Measurements from ENCODE around the gene LRG1. TPM values are rescaled to one million over a fixed set of nuclear protein-coding genes. Genes with fewer than 3 reads are reported as not detected.

Gene LRG1
- polyA plus RNA-seq, 1 donor from 2014 or later = not detected

- Histone ChIP-seq H3K4me3 (ENCODE audit: low read length) (no peak overlapping the region), H3K27ac (ENCODE audit: low read length) (no peak overlapping the region), H3K27me3 (ENCODE audit: insufficient read depth, low read depth, low read length) (no peaks in the 10 kb centered on the region), H4K20me1 (ENCODE audit: insufficient read depth) (no peaks in the 10 kb centered on the region), H3F3A (ENCODE audit: insufficient read depth, low read length, poor library complexity, severe bottlenecking) (no peaks in the 10 kb centered on the region), H3K36me3 (ENCODE audit: insufficient read depth, low read length) (no peaks in the 10 kb centered on the region), H3K9me3 (ENCODE audit: low read length) (no peaks in the 10 kb centered on the region), H3K9ac (ENCODE audit: low read length) (no peak overlapping the region), H3K4me2 (ENCODE audit: low read length) (no peak overlapping the region), H2AFZ (ENCODE audit: low read depth, low read length) (no peak overlapping the region), H3K79me2 (replicated peaks; ENCODE audit: insufficient read depth, low read length) (no peaks in the 10 kb centered on the region), H3K9me2 (ENCODE audit: insufficient read depth, low read length) (no peaks in the 10 kb centered on the region)
- no peak for TF ChIP-seq SMC3 (conservative IDR thresholded peaks at IDR 0.05; ENCODE audit: poor library complexity)
- no peak for TF ChIP-seq POLR2AphosphoS5 (IDR thresholded peaks at IDR 0.05)
- TF ChIP-seq EP300 (conservative IDR thresholded peaks at IDR 0.05; ENCODE audit: poor library complexity, severe bottlenecking) = no peak
- TF ChIP-seq EZH2 (IDR thresholded peaks at IDR 0.05; ENCODE audit: borderline replicate concordance, insufficient read depth, low read length, poor library complexity, severe bottlenecking) = no peak
- TF ChIP-seq MXI1 (conservative IDR thresholded peaks at IDR 0.05; ENCODE audit: poor library complexity, severe bottlenecking) = no peak
- no peak for TF ChIP-seq TAF1 (IDR thresholded peaks at IDR 0.05; ENCODE audit: low read depth)
- no peak for TF ChIP-seq REST (IDR thresholded peaks at IDR 0.05; ENCODE audit: borderline replicate concordance)
- TF ChIP-seq CTCF (IDR thresholded peaks at IDR 0.05; ENCODE audit: poor library complexity, severe bottlenecking) = no peak
- no peak for TF ChIP-seq RAD21 (conservative IDR thresholded peaks at IDR 0.05)
These were observed 38.8 kb downstream of the LRG1 start for GRCh38 chr19:4500841-4501591.

GRCh38 chr19:4499855-4500254 lies 40.0 kb downstream of the LRG1 start:
- Histone ChIP-seq H3K9me2 (ENCODE audit: insufficient read depth, low read length) (no peaks in the 10 kb centered on the region), H3K4me2 (ENCODE audit: low read length) (no peak overlapping the region), H3K9me3 (ENCODE audit: low read length) (no peaks in the 10 kb centered on the region), H4K20me1 (ENCODE audit: insufficient read depth) (no peaks in the 10 kb centered on the region), H3K27ac (ENCODE audit: low read length) (no peak overlapping the region), H2AFZ (ENCODE audit: low read depth, low read length) (no peak overlapping the region), H3K36me3 (ENCODE audit: insufficient read depth, low read length) (no peaks in the 10 kb centered on the region), H3K9ac (ENCODE audit: low read length) (no peak overlapping the region), H3K79me2 (replicated peaks; ENCODE audit: insufficient read depth, low read length) (no peaks in the 10 kb centered on the region), H3F3A (ENCODE audit: insufficient read depth, low read length, poor library complexity, severe bottlenecking) (no peaks in the 10 kb centered on the region), H3K27me3 (ENCODE audit: insufficient read depth, low read depth, low read length) (no peaks in the 10 kb centered on the region), H3K4me3 (ENCODE audit: low read length) (no peak overlapping the region)
- TF ChIP-seq POLR2AphosphoS5 (IDR thresholded peaks at IDR 0.05) (no peak), CTCF (IDR thresholded peaks at IDR 0.05; ENCODE audit: poor library complexity, severe bottlenecking) (no peak), REST (IDR thresholded peaks at IDR 0.05; ENCODE audit: borderline replicate concordance) (no peak), EP300 (conservative IDR thresholded peaks at IDR 0.05; ENCODE audit: poor library complexity, severe bottlenecking) (no peak)

Measured in neural cell (in vitro differentiated cells).